ENCODE measurements around the gene CMSS1. TPM values are rescaled to one million over a fixed set of nuclear protein-coding genes. Genes with fewer than 3 reads are reported as not detected.

Gene CMSS1
- total RNA-seq, 1 experiment from 2014 or later: 86.3 TPM

DNA sequence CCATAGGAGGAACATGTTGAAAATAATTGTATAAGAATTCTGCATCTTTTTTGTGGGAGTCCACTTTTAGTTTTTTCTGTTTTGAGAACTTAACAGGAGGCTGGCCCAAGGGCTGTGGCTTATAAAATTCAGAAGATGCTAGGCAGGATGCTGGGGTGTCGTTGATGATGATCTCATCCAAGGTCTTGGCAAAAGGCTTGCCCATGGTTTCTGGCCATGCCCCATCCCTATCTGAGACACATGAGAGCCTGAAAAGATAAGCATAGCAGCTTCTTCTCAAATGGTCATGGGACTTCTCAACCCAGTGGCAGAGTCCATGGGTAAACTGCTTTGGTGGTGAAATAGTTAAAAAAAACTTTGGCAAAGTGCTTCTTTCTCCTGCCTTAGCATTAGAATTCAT, 35.2 kb downstream of the CMSS1 start:
- Histone ChIP-seq H3K27ac (ENCODE audit: low read length) (no peak overlapping the region), H3K9me3 (ENCODE audit: control insufficient read depth, insufficient read depth, low read depth, low read length) (no peaks in the 10 kb centered on the region), H3K27me3 (ENCODE audit: control insufficient read depth, insufficient read depth, low read length) (no peaks in the 10 kb centered on the region), H3K4me1 (ENCODE audit: control insufficient read depth, insufficient read depth, low read length) (no peaks in the 10 kb centered on the region), H3K4me3 (ENCODE audit: low read depth in 2 of 2, low read length in 2 of 2) (no peak overlapping the region), H3K36me3 (ENCODE audit: control insufficient read depth, insufficient read depth, low read length) (no peaks in the 10 kb centered on the region)
- DNase-seq (ENCODE audit: low read depth, low spot score) (no peak), ATAC-seq (no peak)
- CTCF ChIA-PET: no interaction called here
- in situ Hi-C loops (cut with HindIII; ENCODE audit: low pct_unique_long_range_greater_than_20kb, low sequenced_read_pairs) (no loop called here), intact Hi-C loops (cut with micrococcal nuclease; ENCODE audit: unreplicated experiment) (no loop called here)
- POLR2A ChIA-PET: no interaction called here
- BruUV-seq (replicated peaks): no TSS peak
- TF ChIP-seq POLR2AphosphoS5 (IDR thresholded peaks at IDR 0.05; ENCODE audit: low read depth, low read length) (no peak), TCF7L2 (IDR thresholded peaks at IDR 0.05; ENCODE audit: low read depth, low read length) (no peak), SIN3A (IDR thresholded peaks at IDR 0.05; ENCODE audit: borderline replicate concordance, insufficient read depth, low read depth, low read length) (no peak)
- TF ChIP-seq, protein P1, sequence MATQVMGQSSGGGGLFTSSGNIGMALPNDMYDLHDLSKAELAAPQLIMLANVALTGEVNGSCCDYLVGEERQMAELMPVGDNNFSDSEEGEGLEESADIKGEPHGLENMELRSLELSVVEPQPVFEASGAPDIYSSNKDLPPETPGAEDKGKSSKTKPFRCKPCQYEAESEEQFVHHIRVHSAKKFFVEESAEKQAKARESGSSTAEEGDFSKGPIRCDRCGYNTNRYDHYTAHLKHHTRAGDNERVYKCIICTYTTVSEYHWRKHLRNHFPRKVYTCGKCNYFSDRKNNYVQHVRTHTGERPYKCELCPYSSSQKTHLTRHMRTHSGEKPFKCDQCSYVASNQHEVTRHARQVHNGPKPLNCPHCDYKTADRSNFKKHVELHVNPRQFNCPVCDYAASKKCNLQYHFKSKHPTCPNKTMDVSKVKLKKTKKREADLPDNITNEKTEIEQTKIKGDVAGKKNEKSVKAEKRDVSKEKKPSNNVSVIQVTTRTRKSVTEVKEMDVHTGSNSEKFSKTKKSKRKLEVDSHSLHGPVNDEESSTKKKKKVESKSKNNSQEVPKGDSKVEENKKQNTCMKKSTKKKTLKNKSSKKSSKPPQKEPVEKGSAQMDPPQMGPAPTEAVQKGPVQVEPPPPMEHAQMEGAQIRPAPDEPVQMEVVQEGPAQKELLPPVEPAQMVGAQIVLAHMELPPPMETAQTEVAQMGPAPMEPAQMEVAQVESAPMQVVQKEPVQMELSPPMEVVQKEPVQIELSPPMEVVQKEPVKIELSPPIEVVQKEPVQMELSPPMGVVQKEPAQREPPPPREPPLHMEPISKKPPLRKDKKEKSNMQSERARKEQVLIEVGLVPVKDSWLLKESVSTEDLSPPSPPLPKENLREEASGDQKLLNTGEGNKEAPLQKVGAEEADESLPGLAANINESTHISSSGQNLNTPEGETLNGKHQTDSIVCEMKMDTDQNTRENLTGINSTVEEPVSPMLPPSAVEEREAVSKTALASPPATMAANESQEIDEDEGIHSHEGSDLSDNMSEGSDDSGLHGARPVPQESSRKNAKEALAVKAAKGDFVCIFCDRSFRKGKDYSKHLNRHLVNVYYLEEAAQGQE (IDR thresholded peaks at IDR 0.05; ENCODE audit: insufficient read depth in 1 of 2, low read depth in 2 of 2, low read length in 1 of 2): no peak
- TF ChIP-seq, protein P2, sequence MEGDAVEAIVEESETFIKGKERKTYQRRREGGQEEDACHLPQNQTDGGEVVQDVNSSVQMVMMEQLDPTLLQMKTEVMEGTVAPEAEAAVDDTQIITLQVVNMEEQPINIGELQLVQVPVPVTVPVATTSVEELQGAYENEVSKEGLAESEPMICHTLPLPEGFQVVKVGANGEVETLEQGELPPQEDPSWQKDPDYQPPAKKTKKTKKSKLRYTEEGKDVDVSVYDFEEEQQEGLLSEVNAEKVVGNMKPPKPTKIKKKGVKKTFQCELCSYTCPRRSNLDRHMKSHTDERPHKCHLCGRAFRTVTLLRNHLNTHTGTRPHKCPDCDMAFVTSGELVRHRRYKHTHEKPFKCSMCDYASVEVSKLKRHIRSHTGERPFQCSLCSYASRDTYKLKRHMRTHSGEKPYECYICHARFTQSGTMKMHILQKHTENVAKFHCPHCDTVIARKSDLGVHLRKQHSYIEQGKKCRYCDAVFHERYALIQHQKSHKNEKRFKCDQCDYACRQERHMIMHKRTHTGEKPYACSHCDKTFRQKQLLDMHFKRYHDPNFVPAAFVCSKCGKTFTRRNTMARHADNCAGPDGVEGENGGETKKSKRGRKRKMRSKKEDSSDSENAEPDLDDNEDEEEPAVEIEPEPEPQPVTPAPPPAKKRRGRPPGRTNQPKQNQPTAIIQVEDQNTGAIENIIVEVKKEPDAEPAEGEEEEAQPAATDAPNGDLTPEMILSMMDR (IDR thresholded peaks at IDR 0.05): no peak

DNA sequence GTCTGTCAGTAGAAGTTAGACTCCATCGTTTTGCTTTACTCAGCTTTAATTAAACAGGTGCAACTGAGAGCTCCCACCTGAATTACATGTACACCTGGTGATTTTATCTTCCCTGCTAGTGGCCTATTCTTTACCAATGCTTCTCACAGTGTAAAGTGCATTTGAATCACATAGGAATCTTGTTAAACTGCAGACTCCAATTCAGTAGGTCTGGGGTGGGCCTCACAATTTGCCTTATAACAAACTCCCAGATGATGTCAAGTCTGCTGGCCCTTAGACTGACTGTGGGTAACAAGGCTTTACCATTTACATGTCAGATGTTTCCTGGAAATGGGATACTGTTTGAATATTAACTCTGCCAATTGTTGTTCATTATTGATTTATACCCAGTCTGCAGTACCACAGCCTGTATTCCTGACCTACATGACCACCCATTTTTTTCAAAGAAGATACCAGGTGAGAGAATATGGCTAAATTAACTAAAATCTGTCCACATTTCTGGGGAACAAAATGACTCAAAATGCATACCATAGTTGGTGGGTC, 37.2 kb downstream of the CMSS1 start:
- intact Hi-C loops (cut with micrococcal nuclease; ENCODE audit: unreplicated experiment): no loop called here

More for the DNA sequence above, 37.2 kb downstream of the CMSS1 start:
- ATAC-seq (no peak), DNase-seq (ENCODE audit: low read depth, low spot score) (no peak)
- ChIA-PET CTCF (interaction anchor here (0.6 kb wide), 1 partner anchor 17 kb away, joined by 3 read pairs; no protein-coding TSS in a partner anchor), POLR2A (interaction anchor here (0.6 kb wide), 1 partner anchor 32 kb away, joined by 4 read pairs; no protein-coding TSS in a partner anchor)
- in situ Hi-C loops (cut with HindIII; ENCODE audit: low pct_unique_long_range_greater_than_20kb, low sequenced_read_pairs): no loop called here
- BruUV-seq (replicated peaks): no TSS peak
- Histone ChIP-seq H3K27me3 (ENCODE audit: control insufficient read depth, insufficient read depth, low read length) (no peaks in the 10 kb centered on the region), H3K4me3 (ENCODE audit: low read depth in 2 of 2, low read length in 2 of 2) (no peak overlapping the region), H3K4me1 (ENCODE audit: control insufficient read depth, insufficient read depth, low read length) (no peaks in the 10 kb centered on the region), H3K36me3 (ENCODE audit: control insufficient read depth, insufficient read depth, low read length) (no peaks in the 10 kb centered on the region), H3K27ac (ENCODE audit: low read length) (no peak overlapping the region), H3K9me3 (ENCODE audit: control insufficient read depth, insufficient read depth, low read depth, low read length) (no peaks in the 10 kb centered on the region)
- TF ChIP-seq, protein P2 (IDR thresholded peaks at IDR 0.05): no peak
- TF ChIP-seq POLR2AphosphoS5 (IDR thresholded peaks at IDR 0.05; ENCODE audit: low read depth, low read length): no peak
- no peak for TF ChIP-seq TCF7L2 (IDR thresholded peaks at IDR 0.05; ENCODE audit: low read depth, low read length)
- TF ChIP-seq, protein P1 (IDR thresholded peaks at IDR 0.05; ENCODE audit: insufficient read depth in 1 of 2, low read depth in 2 of 2, low read length in 1 of 2): no peak
- TF ChIP-seq SIN3A (IDR thresholded peaks at IDR 0.05; ENCODE audit: borderline replicate concordance, insufficient read depth, low read depth, low read length): no peak
